Transverse colon (tissue), 4 donors: ENCODE measurements around the gene GALNT17. TPM values are rescaled to one million over a fixed set of nuclear protein-coding genes. Genes with fewer than 3 reads are reported as not detected.

Experiments
- DNase-seq: peaks from one replicate; pipeline ENCODE4 v3.0.0-alpha.2; 2019
- H3K27ac ChIP-seq, 4 donors: fragments of 200-600 bp; sonication (generic); 2 replicates each; pipeline ENCODE4 v1.5.1; 2016 to 2018; ENCODE audit warnings: inconsistent platforms in 4 of 4
- H3K27me3 ChIP-seq: fragments of 200-600 bp; sonication (generic); 2 replicates; pipeline ENCODE4 v1.5.1; 2017; ENCODE audit warnings: inconsistent platforms
- H3K36me3 ChIP-seq, 4 donors: fragments of 200-600 bp; sonication (generic); 2 replicates each; pipeline ENCODE4 v1.5.1; 2017 to 2019; ENCODE audit warnings: inconsistent platforms in 4 of 4
- H3K4me1 ChIP-seq, 4 donors: fragments of 200-600 bp; sonication (generic); 2 replicates each; pipeline ENCODE4 v1.5.1; 2017 to 2020; ENCODE audit warnings: inconsistent platforms in 4 of 4
- H3K4me3 ChIP-seq, 4 donors: fragments of 200-600 bp; sonication (generic); 1 replicate in 1 of 4; 2 replicates in 3 of 4; pipeline versions ENCODE4 v1.5.1 to v1.6.1; 2017 to 2019; ENCODE audit warnings: inconsistent platforms in 4 of 4
- H3K9me3 ChIP-seq, 2 donors: fragments of 200-600 bp; sonication (generic); 2 replicates each; pipeline ENCODE4 v1.5.1; 2017 to 2019; ENCODE audit warnings: inconsistent platforms in 2 of 2
- CTCF ChIP-seq, 5 experiments: fragments of 200-600 bp in 3 of 5; fragments of 450-650 bp in 2 of 5; sonication (generic) in 3 of 5; IDR thresholded peaks; 1 replicate in 2 of 5; 2 replicates in 3 of 5; pipeline ENCODE4 v1.5.1; 2016 to 2017; ENCODE audit warnings: antibody characterized with exemption in 5 of 5, inconsistent platforms in 3 of 5, mild to moderate bottlenecking in 2 of 5, moderate library complexity in 1 of 5
- EP300 ChIP-seq: sonication (generic); formaldehyde crosslinking; IDR thresholded peaks from one replicate; pipeline ENCODE4 v1.6.1; 2017; ENCODE audit warnings: antibody characterized with exemption, low read depth
- POLR2A ChIP-seq: fragments of 450-650 bp; IDR thresholded peaks from one replicate; pipeline ENCODE4 v1.6.1; 2016; ENCODE audit warnings: antibody characterized with exemption, mild to moderate bottlenecking, moderate library complexity
- POLR2AphosphoS5 ChIP-seq, 3 donors: sonication (generic); formaldehyde crosslinking; IDR thresholded peaks; one replicate each; pipeline ENCODE4 v1.6.1; 2016; ENCODE audit warnings: antibody characterized with exemption in 3 of 3
- WGBS, 2 donors: methylation state at CpG; one replicate each; pipeline ENCODE4 v1.1.5; 2018; ENCODE audit warnings: low coverage in 1 of 2; 5-methylcytosine and 5-hydroxymethylcytosine counted together
- in situ Hi-C, 4 donors: fragments of 200-750 bp; cut with MboI; loops; one replicate each; pipeline versions ENCODE4 v1.15.0 to v1.15.1; 2017; ENCODE audit warnings: low sequenced_read_pairs in 3 of 4, low pct_ligation_motif_present in 1 of 4, low pct_unique_long_range_greater_than_20kb in 1 of 4
- intact Hi-C: fragments of 100-400 bp; cut with DNase I; formaldehyde crosslinking; loops from one replicate; pipeline ENCODE4 v1.15.1; 2023; ENCODE audit warnings: low total_unique reads
- total RNA-seq, 4 donors: library from RNA; depleted of rRNA; stranded (reverse); fragments of >200 nt; gene quantifications; one replicate each; pipeline ENCODE4 v1.1.0, GENCODE V29; 2016

Gene GALNT17
- total RNA-seq, 4 donors from 2014 or later, result 2.6 to 6.6 (median 5.7) TPM

- WGBS, 2 donors, result 60 to 71% methylated on average over 4 to 5 of the region's 5 CpGs
- no peak for DNase-seq
- in situ Hi-C loops, result no loop called here
- TF ChIP-seq EP300, result no peak
- TF ChIP-seq POLR2A, result no peak
- TF ChIP-seq POLR2AphosphoS5 (IDR thresholded peaks at IDR 0.05), result no peak
- no peak for TF ChIP-seq CTCF (IDR thresholded peaks at IDR 0.05)
- intact Hi-C loops, result no loop called here
- Histone ChIP-seq H3K4me1 (peaks cover 0 to 12% (median 0%) of the 10 kb centered on the region in 4 donors), H3K36me3 (no peaks in the 10 kb centered on the region), H3K27me3 (no peaks in the 10 kb centered on the region), H3K9me3 (no peaks in the 10 kb centered on the region), H3K27ac (no peak overlapping the region), H3K4me3 (no peak overlapping the region)
Observed at GRCh38 chr7:71615017-71615416, 483.1 kb downstream of the GALNT17 start.

GRCh38 chr7:71616217-71616616, 484.3 kb downstream of the GALNT17 start:
- no peak overlapping the region for H3K27ac ChIP-seq
- intact Hi-C loops, result no loop called here
- WGBS, 2 donors, result 88 to 94% methylated on average over 1 to 3 of the region's 3 CpGs
- in situ Hi-C loops, result no loop called here
- no peak for DNase-seq
- H3K9me3 ChIP-seq, result no peaks in the 10 kb centered on the region
- H3K4me3 ChIP-seq, result no peak overlapping the region
- TF ChIP-seq POLR2A (no peak), POLR2AphosphoS5 (IDR thresholded peaks at IDR 0.05) (no peak), EP300 (no peak), CTCF (IDR thresholded peaks at IDR 0.05) (no peak)
- no peaks in the 10 kb centered on the region for H3K36me3 ChIP-seq
- no peaks in the 10 kb centered on the region for H3K27me3 ChIP-seq
- H3K4me1 ChIP-seq, result peaks cover 0 to 12% (median 0%) of the 10 kb centered on the region in 4 donors

- in situ Hi-C loops, result no loop called here
- H3K4me3 ChIP-seq, result no peak overlapping the region
Observed at GRCh38 chr7:71618278-71618677, 486.3 kb downstream of the GALNT17 start.

GRCh38 chr7:71625545-71625944, 493.6 kb downstream of the GALNT17 start:
- WGBS, 2 donors, result 78% methylated on average over 4 of the region's 4 CpGs; no CpG with 5 or more reads in 1 of the 2 donors
- H3K27ac ChIP-seq, result no peak overlapping the region
- in situ Hi-C loops, result no loop called here

More at GRCh38 chr7:71618278-71618677, 486.3 kb downstream of the GALNT17 start:
- Histone ChIP-seq H3K9me3 (no peaks in the 10 kb centered on the region), H3K27ac (no peak overlapping the region), H3K36me3 (no peaks in the 10 kb centered on the region), H3K4me1 (peaks cover 0 to 10% (median 0%) of the 10 kb centered on the region in 4 donors), H3K27me3 (no peaks in the 10 kb centered on the region)
- 46 to 58% methylated on average over 2 of the region's 2 CpGs for WGBS, 2 donors
- TF ChIP-seq POLR2A (no peak), CTCF (IDR thresholded peaks at IDR 0.05) (no peak), EP300 (no peak), POLR2AphosphoS5 (IDR thresholded peaks at IDR 0.05) (no peak)
- intact Hi-C loops, result no loop called here
- no peak for DNase-seq

More at GRCh38 chr7:71625545-71625944, 493.6 kb downstream of the GALNT17 start:
- no peaks in the 10 kb centered on the region for H3K9me3 ChIP-seq
- H3K27me3 ChIP-seq, result no peaks in the 10 kb centered on the region
- no peaks in the 10 kb centered on the region for H3K36me3 ChIP-seq
- H3K4me1 ChIP-seq, result no peaks in the 10 kb centered on the region
- TF ChIP-seq CTCF (IDR thresholded peaks at IDR 0.05) (no peak), EP300 (no peak), POLR2AphosphoS5 (IDR thresholded peaks at IDR 0.05) (no peak), POLR2A (no peak)
- no peak overlapping the region for H3K4me3 ChIP-seq
- DNase-seq, result no peak
- intact Hi-C loops, result no loop called here
